Mucosa of stomach (tissue), 1 donor: ENCODE results near the gene PURA.
A peak's percentile ranks its signal among the peaks of the same experiment; 100 is the strongest.

ENCODE experiments used
- H3K27me3 ChIP-seq: one replicate; pipeline ENCODE4 v1.7.0; 2013; ENCODE audit warnings: mild to moderate bottlenecking, low read length; ENCODE audit not compliant: control insufficient read depth, insufficient read depth
- H3K36me3 ChIP-seq: one replicate; pipeline ENCODE4 v1.7.0; 2013; ENCODE audit warnings: low read length; ENCODE audit not compliant: control insufficient read depth, insufficient read depth
- H3K4me1 ChIP-seq: one replicate; pipeline ENCODE4 v1.7.0; 2013; ENCODE audit warnings: mild to moderate bottlenecking, low read length; ENCODE audit not compliant: control insufficient read depth, insufficient read depth
- H3K4me3 ChIP-seq: one replicate; pipeline ENCODE4 v1.7.0; 2013; ENCODE audit warnings: low read length
- H3K9ac ChIP-seq: one replicate; pipeline ENCODE4 v1.7.0; 2013; ENCODE audit warnings: mild to moderate bottlenecking, low read length, moderate library complexity
- H3K9me3 ChIP-seq: one replicate; pipeline ENCODE4 v1.7.0; 2013; ENCODE audit warnings: mild to moderate bottlenecking, low read length, moderate library complexity; ENCODE audit not compliant: control insufficient read depth
- donor health status: Pancreatic carcinoma.

Gene PURA

DNA sequence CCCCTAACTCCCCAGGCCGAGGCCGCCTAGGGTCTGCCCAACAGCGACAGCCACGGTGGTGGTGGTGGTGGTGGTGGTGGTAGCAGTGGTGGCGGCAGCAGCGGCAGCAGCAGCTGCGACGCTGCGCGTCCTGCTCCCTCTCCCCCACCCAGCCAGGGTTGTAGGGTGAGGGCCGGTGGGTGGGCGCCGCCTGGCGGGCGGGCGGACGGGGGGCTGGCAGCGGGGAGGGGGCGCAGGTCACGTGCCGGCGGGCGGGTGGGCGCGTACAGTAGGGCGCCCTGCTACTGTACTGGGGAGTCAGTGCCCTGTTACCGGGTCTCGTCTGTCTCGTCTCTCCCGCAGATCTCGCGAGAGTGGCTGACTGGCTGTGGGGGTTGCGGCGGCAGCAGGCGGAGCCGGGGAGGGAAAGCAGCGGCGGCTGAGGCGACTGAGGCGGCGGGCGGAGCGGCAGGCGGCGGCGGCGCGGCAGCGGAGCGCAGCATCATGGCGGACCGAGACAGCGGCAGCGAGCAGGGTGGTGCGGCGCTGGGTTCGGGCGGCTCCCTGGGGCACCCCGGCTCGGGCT is at the start of gene PURA:
TSS of gene PURA (plus strand) at position 411 of the 565 bp plus-strand sequence. CDS start at position 484, 73 bp downstream.
- H3K4me1 ChIP-seq = peaks cover 39% of the 10 kb centered on the region
- peak within 1 kb of the TSS; percentile 82 for H3K9ac ChIP-seq
- H3K27me3 ChIP-seq = peaks cover 13% of the 10 kb centered on the region
- H3K9me3 ChIP-seq = no peaks in the 10 kb centered on the region
- H3K4me3 ChIP-seq = peak within 1 kb of the TSS; percentile 72
- no peaks in the 10 kb centered on the region for H3K36me3 ChIP-seq

DNA sequence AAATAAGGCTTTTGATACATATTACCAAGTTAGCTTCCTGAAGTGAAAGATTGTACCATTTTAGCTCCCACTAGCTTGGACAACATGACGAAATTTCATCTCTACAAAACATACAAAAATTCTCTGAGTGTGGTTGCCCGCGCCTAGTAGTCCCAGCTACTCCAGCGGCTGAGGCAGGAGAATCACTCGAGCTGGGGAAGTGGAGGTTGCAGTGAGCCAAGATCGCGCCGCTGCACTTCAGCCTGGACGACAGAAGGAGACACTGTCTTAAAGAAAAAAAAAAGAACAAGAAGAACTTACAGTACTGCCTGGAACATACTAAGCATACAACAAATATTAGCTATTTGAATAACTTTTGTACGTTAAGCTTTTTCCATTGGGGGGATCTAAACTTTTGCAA is 41.1 kb upstream of the PURA start:
- Histone ChIP-seq H3K36me3 (no peaks in the 10 kb centered on the region), H3K9me3 (no peaks in the 10 kb centered on the region), H3K4me1 (no peaks in the 10 kb centered on the region), H3K27me3 (no peaks in the 10 kb centered on the region), H3K4me3 (no peak overlapping the region), H3K9ac (no peak overlapping the region)

DNA sequence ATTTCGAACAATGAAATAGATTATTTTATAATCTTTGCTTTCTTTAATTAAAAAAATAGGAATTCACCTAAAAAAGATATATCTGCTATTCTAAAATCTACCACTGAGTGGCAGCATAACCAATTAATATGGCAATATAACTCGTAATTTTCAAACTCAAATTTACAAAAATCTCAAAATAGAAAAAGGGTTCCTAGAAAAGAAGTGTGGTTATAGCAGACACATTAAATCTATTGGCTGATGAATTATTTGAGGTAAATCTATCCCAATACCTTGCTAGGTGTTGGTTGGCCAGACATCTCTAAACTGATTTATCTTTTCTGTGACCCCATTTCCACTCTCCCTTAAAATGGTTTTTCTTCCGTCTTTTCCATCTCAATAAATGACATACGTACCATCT is 40.6 kb upstream of the PURA start:
- Histone ChIP-seq H3K9ac (no peak overlapping the region), H3K4me3 (no peak overlapping the region), H3K36me3 (no peaks in the 10 kb centered on the region), H3K27me3 (no peaks in the 10 kb centered on the region), H3K9me3 (no peaks in the 10 kb centered on the region), H3K4me1 (no peaks in the 10 kb centered on the region)

DNA sequence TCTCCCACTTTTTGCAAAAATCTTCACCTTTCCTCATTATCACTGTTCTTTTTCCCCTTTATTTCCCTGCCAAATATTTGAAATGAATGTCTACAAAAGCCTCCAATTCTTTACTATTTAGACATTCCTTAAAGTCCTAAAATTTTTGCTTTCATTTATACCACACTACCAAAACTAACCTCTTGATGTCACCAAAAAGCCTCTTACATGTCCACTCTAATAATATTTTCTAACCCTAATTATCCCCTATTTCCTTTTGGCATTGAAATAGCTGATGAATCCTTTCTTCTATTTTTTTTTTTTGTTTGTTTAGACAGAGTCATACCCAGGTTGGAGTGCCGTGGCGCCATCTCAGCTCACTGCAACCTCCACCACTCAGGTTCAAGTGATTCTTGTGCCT is 38.5 kb upstream of the PURA start:
- Histone ChIP-seq H3K4me1 (no peaks in the 10 kb centered on the region), H3K4me3 (no peak overlapping the region), H3K27me3 (no peaks in the 10 kb centered on the region), H3K9me3 (no peaks in the 10 kb centered on the region), H3K9ac (no peak overlapping the region), H3K36me3 (no peaks in the 10 kb centered on the region)

DNA sequence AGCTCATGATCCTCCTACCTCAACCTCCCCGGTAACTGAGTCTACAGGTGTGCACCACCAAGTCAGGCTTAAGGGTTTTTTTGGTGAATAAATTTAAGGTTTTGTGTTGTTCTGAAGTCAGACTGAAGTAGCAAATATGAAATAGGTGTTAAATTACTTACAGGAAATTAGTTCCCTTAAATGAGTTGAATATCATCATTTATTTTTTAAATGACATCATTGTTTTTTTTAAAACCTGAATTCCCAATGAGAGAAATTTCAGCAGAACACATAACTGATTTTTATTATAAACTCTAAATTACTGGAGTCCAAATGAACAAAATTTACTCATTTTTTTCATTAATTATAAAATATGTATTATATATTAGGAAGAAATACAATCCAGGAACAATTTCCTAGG is 37.8 kb upstream of the PURA start:
- H3K9me3 ChIP-seq = no peaks in the 10 kb centered on the region
- no peak overlapping the region for H3K9ac ChIP-seq
- no peaks in the 10 kb centered on the region for H3K36me3 ChIP-seq
- no peaks in the 10 kb centered on the region for H3K27me3 ChIP-seq
- H3K4me3 ChIP-seq = no peak overlapping the region
- H3K4me1 ChIP-seq = no peaks in the 10 kb centered on the region

DNA sequence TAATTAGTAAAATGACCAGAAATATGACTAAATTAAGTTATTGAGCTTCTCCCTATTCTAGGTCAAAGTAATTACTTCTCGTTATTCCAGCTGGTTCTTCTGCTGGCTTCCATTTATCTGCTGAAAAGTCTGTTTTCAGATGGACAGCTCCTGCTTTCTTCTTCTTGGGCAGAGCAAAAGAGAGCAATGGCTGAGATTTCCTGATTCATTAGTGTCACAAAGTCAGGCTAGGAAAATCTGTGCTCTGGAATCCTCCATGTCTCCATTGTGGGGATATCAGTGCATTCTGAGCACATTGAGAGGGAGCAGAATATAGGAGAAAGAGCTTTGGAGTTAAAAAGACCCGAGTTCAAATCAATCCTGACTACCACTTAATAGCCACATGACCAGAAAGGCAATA is 37.1 kb upstream of the PURA start:
- Histone ChIP-seq H3K9me3 (no peaks in the 10 kb centered on the region), H3K27me3 (no peaks in the 10 kb centered on the region), H3K9ac (no peak overlapping the region), H3K4me1 (no peaks in the 10 kb centered on the region), H3K36me3 (no peaks in the 10 kb centered on the region), H3K4me3 (no peak overlapping the region)

DNA sequence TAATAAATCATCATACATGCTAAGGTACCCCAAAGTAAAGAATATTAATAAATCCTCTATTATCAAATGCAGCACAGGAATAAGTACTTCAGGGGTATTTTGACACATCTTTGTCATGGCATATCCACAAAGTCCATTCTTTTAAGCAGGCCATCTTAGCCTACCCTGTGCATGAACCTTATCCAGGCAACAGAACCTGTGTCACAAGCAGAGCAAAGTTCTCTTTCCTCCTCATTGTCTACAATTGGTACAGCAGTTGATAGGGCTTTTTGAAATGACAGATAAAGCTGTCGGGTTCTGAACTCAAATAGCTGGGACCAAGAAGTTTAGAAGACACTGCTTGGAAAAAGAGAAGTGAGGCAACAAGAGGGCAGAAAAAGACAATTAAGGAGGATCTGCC is 30.8 kb upstream of the PURA start:
- H3K9me3 ChIP-seq = no peaks in the 10 kb centered on the region
- no peaks in the 10 kb centered on the region for H3K4me1 ChIP-seq
- no peaks in the 10 kb centered on the region for H3K27me3 ChIP-seq
- no peak overlapping the region for H3K9ac ChIP-seq
- H3K4me3 ChIP-seq = no peak overlapping the region
- H3K36me3 ChIP-seq = no peaks in the 10 kb centered on the region

DNA sequence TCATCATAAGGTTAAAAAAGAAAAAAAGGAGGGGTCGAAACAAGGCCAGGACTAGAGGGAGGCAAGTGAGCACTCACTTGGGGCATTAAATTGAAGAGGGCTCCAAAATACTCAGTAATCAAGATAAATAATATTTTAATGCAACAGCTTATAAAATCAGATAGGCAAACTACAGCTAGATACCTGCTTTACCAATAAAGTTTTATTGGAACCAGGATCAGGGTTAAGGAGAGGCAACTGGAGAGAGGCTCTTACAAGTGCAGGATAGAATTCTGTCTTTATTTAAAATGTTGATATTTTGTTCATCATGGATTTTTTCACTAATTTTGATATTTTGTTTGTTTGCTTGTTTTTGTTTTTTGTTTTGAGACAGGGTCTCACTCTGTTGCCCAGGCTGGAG is 30.3 kb upstream of the PURA start:
- H3K9ac ChIP-seq = no peak overlapping the region
- H3K4me1 ChIP-seq = no peaks in the 10 kb centered on the region
- no peak overlapping the region for H3K4me3 ChIP-seq
- H3K36me3 ChIP-seq = no peaks in the 10 kb centered on the region
- no peaks in the 10 kb centered on the region for H3K27me3 ChIP-seq
- H3K9me3 ChIP-seq = no peaks in the 10 kb centered on the region

DNA sequence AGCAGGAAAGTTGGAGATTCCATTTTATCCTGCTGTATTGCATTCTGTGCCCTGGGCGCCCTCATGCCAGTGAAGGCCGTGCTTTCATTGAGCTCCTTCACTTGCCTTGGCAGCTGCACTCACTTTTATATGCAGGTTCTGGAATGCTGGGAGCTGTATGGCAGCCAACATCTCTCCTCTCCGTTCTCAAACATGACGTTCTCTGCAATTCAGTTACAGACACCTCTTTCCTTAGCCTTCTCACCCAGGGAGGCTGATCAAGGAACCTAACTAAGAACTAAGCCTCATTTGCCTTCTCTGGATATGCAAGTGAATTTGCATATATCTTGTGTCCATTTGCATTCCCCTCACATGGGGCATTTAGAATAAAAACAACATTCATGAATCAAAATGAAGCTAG is 29.4 kb upstream of the PURA start:
- Histone ChIP-seq H3K9me3 (no peaks in the 10 kb centered on the region), H3K4me3 (no peak overlapping the region), H3K27me3 (no peaks in the 10 kb centered on the region), H3K36me3 (no peaks in the 10 kb centered on the region), H3K4me1 (no peaks in the 10 kb centered on the region), H3K9ac (no peak overlapping the region)

DNA sequence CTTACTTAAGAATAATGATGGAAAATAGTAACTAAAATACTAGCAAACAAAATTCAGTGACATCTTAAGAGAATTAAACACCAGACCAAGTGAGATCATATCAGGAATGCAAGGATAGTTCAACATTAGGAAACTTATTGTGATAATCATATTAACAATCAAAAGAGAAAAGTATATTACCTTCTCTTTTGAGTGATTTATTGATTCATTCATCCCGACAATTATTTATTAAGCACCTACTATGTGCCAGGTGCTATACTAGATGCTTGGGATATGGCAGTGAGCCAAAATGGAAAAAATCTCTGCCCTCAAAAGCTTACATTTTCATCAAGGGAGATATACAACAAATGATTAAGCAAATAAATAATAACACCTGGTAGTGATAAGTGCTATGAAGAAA is 23.7 kb upstream of the PURA start:
- H3K9me3 ChIP-seq = no peaks in the 10 kb centered on the region
- H3K9ac ChIP-seq = no peak overlapping the region
- H3K36me3 ChIP-seq = no peaks in the 10 kb centered on the region
- H3K4me3 ChIP-seq = no peak overlapping the region
- H3K27me3 ChIP-seq = no peaks in the 10 kb centered on the region
- no peaks in the 10 kb centered on the region for H3K4me1 ChIP-seq

DNA sequence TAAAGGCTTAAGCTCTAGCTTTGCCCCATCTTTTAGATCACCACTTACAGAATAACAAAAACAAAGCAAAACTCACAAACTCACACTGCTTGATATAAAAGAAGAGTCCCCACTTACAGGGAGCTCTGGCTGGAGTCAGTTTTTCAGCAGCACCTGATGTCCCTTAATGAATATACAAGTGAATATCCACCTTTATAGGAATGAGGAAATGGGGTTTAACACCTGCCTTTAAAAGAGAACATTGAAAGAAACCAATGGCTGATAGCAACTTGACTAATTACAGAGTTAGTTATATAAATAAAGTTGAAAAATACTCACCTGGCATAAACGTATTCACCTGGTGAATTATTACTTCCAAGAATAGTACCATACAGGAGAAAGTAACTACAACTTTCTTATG is 20.7 kb upstream of the PURA start:
- no peaks in the 10 kb centered on the region for H3K27me3 ChIP-seq
- H3K9ac ChIP-seq = no peak overlapping the region
- H3K36me3 ChIP-seq = no peaks in the 10 kb centered on the region
- no peak overlapping the region for H3K4me3 ChIP-seq
- H3K9me3 ChIP-seq = no peaks in the 10 kb centered on the region
- no peaks in the 10 kb centered on the region for H3K4me1 ChIP-seq

DNA sequence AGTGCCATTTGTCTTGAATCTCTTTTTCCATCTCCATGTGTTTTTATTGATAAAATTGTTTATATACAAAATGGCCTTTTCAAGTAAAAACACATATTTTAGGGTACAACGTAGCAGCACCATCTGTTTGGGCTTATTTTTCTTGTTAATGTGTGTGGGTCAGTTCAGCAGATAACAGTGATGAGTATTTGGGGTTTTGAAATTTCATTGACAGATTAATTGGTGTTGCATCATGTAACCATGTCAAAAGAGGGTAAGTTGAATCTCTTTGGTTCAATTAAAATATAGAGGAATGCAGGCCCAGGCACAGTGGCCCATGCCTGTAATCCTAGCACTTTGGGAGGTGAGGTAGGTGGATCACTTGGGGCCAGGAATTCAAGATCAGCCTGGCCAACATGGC is 20.0 kb upstream of the PURA start:
- Histone ChIP-seq H3K9ac (no peak overlapping the region), H3K36me3 (no peaks in the 10 kb centered on the region), H3K9me3 (no peaks in the 10 kb centered on the region), H3K4me1 (no peaks in the 10 kb centered on the region), H3K27me3 (no peaks in the 10 kb centered on the region), H3K4me3 (no peak overlapping the region)

DNA sequence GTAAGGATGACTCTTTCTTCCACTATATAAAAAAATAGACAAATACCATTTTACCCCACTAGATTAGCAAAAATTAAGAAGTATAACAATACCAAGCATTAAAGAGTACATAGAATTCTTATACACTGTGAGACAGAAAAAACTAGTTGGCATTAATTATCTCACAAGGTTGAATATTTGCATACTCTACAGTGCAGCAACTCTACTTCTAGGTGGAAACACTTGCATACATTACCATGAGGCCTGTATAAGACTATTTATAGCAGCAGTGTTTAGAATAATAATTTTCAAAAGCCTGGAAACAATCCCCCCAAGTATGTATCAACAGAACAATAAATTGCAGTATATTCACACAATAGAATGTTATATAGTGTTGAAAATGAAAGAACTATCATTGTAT is 19.0 kb upstream of the PURA start:
- H3K36me3 ChIP-seq = no peaks in the 10 kb centered on the region
- no peak overlapping the region for H3K4me3 ChIP-seq
- no peaks in the 10 kb centered on the region for H3K9me3 ChIP-seq
- no peaks in the 10 kb centered on the region for H3K27me3 ChIP-seq
- H3K9ac ChIP-seq = no peak overlapping the region
- H3K4me1 ChIP-seq = no peaks in the 10 kb centered on the region
